Putamen (tissue), 1 donor: ENCODE results near the gene SNX24.
"Not testable (repeated sequence)": the region's sequence is repeated elsewhere in the genome, so short reads cannot be mapped to it uniquely, and the experiment has no call there.

ENCODE experiments used
- DNase-seq: peaks from one replicate; pipeline ENCODE4 v3.0.0-alpha.2; 2016; ENCODE audit warnings: low spot score

The SNX24 gene

GRCh38 chr5:122845229-122846050 lies at the start of gene SNX24:
TSS of gene SNX24 (plus strand) at chr5:122845613. CDS start at chr5:122845634, 21 bp downstream.
- DNase-seq, result peak; percentile 75

DNA sequence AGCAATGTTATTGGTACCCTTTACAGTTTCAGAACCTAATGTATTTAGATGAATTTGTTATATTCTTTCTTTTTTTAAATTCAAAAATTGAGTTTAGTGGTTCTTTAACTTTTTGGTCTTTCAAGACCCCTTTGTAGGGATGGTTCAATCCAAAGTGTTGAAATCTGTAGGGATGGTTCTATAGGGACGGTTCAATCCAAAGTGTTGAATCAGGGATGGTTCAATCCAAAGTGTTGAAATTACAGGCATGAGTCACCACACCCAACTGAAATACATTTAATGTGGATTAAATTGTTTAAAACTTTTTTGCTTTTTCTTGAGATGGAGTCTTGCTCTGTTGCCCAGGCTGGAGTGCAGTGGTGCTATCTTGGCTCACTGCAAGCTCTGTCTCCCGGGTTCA lies 39.9 kb upstream of the SNX24 start:
- DNase-seq, result no peak

- DNase-seq, result no peak
These were observed 35.0 kb upstream of the SNX24 start for GRCh38 chr5:122810405-122810804.

- DNase-seq, result no peak
These were observed 30.1 kb upstream of the SNX24 start for GRCh38 chr5:122815218-122815767.

- no peak for DNase-seq
These were observed 28.7 kb upstream of the SNX24 start for GRCh38 chr5:122816756-122817155.

DNA sequence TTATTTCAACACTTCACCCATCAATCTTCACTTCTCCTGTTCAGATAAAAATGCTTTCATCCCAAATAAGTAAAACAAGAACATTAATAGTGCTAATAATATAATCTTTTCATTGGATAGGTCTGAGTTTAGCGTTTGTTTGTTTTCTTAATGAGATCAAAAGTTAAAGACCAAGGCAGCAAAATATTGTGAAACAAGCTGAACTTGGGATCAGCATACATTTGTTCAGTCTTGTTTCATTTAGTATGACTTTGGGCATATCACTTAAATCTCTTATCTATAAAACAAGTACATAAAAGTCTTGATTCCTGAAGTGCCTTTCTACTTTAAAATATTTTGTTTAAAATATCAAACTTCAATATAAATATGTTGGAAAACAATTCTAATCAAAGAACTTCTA lies 13.4 kb upstream of the SNX24 start:
- DNase-seq, result no peak

DNA sequence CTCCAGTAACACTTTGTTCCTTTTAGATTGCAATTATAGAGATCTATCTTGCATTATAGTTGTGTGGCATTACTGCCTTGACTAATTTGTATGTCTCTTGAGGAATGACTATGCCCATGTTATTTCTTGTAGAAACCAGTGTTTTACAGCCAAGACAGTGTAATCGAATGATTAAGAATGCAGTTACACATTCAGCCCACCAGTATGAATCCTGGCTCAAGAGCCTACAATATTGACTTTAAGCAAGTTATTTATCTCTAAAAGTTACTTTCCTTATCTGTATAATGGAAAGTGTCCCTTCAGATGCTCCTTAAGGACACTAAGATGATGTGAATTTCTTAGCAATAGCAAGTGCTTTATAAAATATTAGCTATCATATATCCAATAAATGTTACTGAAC lies 9.7 kb upstream of the SNX24 start:
- DNase-seq, result no peak

DNA sequence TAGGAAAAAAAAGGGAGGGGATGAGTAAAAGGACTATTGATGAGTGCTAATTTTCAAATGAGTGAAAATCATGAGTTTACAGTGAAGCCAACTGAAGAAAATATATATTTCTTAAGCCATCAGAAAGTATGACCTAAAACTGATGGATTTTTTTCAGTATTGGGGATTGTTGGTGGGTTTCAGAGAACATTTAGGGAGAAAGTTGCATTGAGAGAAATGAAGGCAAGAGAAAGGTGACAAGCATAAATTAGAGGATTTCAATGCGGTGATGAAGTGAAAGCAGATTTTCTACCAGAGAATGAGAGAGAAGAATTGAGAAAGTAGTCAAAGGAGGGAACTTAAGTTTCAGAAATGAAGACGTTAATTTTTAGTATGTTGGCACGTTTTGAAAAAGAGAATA lies 8.5 kb upstream of the SNX24 start:
- DNase-seq, result no peak

- DNase-seq, result no peak
These were observed 5.7 kb upstream of the SNX24 start for GRCh38 chr5:122839731-122840130.

DNA sequence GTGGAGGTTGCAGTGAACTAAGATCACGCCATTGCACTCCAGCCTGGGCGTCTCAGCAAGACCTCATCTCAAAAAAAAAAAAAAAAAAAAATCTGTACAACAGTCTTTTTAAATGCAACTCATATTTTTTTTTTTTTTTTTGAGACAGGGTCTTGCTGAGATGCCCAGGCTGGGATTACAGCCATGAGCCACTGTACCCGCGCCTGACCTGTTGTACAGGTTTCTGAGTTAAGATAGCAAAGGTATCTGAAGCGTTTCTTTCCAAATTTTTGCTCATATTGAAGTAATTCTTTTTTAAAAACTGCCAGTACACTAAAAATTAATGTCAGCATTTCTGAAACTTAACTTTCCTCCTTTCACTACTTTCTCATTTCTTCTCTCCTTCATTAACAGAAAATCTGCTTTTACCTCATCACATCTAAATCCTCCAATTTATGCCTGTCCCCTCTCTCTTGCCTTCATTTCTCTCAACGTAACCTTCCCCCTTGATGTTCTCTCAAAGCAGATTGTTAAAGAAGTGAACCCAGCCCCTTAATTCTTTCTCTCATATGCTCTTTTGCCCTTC lies 3.3 kb upstream of the SNX24 start:
- no peak for DNase-seq

GRCh38 chr5:122844136-122844909 lies 1.1 kb upstream of the SNX24 start:
- DNase-seq, result no peak

DNA sequence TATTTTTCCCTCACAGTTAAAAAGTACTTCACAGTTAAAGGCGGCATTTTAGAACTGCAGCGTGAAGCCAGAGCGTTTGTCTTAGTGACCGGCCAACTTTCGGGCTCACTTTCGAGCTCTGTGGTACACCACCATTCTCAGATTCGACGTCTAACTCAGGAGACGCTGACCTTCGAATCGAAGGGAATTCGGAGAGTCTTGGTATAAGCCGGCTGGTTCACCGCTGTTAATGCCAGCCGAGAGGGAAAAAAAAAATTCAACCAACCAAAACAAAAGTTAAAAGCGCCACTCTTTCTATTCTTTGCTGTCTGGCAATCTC lies 544 bp upstream of the SNX24 start:
- DNase-seq, result no peak

GRCh38 chr5:122846051-122846550 lies 688 bp downstream of the SNX24 start:
- no peak for DNase-seq

DNA sequence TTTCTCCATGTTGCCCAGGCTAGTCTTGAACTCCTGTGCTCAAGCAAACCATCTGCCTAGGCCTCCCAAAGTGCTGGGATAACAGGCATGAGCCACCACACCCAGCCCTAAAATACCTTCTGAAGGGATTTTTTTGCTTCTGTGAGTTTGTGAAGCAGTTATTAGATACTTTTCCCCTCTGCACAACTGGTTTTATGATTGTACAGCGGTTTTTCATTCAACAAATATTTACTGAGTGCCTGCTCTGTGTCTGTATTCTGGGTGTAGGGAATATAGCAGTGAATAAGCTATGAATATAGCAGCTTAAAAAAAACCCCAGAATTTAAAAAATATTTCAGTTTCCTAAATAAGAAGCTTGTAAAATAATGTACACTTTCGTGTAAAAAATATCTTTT lies 2.3 kb downstream of the SNX24 start:
- DNase-seq, result no peak

- no peak for DNase-seq
These were observed 4.4 kb downstream of the SNX24 start for GRCh38 chr5:122849771-122850170.

GRCh38 chr5:122857538-122857937 lies 12.1 kb downstream of the SNX24 start:
- not testable (repeated sequence) for DNase-seq

DNA sequence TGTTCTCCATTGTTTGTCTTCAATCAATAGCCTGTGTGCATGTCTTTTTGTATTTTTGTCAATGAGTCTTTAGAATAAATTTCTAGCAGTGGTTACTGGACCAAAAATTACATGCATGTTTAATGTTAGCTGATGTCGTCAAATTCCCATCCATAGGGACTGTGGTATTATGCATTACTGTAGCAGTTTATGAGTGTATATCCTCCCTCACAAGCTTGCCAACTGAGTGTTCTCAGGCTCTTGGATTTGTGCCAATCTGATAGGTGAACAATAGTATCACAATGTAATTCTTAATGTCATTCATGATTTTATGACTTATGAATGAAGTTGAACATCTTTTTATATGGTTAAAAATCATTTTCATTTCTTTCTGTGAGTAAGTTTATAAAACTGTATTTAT lies 13.0 kb downstream of the SNX24 start:
- DNase-seq, result no peak

DNA sequence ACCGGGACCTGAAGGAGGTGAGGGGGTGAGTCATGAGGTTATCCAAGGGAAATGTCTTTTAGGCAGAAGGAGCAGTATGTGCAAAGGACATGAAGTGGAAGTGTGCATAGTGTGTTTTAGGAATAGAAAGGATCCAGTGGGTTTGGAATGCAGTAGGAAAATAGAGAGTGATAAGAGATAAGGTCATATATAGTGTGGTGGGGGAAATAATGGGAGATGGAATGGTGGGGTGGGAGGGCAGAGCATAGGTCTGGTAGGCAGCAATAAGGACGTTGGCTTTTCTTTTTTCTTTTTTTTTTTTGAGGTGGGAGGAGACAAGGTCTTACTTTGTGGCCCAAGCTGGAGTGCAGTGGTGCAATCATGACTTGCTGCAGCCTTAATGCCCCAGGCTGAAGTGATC lies 17.8 kb downstream of the SNX24 start:
- no peak for DNase-seq

GRCh38 chr5:122863721-122864120 lies 18.3 kb downstream of the SNX24 start:
- no peak for DNase-seq

GRCh38 chr5:122864400-122864799 lies 19.0 kb downstream of the SNX24 start:
- no peak for DNase-seq

DNA sequence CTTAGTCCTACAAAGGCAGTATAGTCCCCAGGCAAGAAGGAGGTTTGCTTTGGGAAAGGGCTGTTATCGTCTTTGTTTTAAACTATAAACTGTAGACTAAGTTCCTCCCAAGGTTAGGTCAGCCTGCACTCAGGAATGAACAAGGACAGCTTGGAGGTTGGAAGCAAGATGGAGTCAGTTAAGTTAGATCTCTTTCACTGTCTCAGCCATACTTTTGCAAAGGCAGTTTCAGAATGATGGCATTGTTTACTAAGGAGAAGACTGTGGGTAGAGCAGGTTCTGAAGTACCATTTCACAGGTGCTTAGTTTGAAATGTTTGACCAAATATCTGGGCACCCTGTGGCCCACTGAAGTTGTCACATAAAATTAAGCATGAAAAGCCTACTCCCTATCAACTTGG lies 19.4 kb downstream of the SNX24 start:
- no peak for DNase-seq

GRCh38 chr5:122870219-122870856 lies 24.9 kb downstream of the SNX24 start:
- DNase-seq, result no peak
